ENCODE results near the gene RUNX3. TPM values are rescaled to one million over a fixed set of nuclear protein-coding genes. Genes with fewer than 3 reads are reported as not detected.

The RUNX3 gene
- total RNA-seq = 2.1 and 4.7 TPM in 2 replicates

DNA sequence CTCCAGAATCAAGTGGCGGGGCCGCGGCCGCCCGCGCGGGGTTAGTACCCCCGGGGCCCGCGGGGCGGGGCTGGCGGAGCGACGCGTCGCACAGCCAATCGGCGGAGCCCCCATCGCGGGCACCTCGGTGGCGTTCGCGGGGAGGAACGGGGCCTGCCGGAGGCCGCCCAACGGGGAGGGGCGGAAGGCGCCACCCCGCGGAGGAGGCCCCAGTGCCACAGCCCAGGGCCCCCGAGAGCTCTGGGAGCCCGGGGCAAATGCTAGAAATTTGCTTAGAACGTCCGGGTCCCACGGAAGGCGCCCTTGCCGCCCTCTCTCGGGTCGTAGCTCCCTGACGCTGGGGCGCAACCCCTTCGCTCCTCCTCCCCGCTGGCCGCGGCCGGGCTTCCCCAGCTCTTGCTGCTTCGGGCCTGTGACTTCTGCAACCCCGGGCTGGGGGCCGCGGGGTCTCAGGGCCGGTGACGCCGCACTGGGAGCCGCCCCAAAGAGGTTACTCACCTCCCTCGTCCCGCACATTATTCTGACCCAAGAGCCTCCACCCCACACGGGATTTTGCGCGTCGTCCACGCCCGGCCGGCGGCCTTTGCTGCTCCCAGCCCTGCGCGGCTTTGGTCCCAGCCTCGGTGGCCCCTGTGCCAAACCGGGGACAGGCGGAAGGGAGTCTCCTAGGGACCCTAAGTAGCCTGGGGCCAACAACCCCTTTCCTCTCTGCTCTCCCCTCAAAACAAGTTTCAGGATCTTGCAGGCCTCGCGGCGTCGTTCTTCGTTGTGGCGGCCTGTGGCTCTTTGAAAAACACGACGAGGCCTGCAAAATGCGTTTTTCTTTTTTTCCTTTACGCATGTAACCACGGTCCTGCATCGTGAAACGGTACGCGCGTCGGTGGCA lies at the start of gene RUNX3:
TSS of gene RUNX3 (minus strand) at position 17 of the 886 bp plus-strand sequence. CDS start 408 bp downstream, outside the sequence.

Other genes with a start within 250 kb of the RUNX3 start
- 241 and 282 TPM in 2 replicates for gene CLIC4, start 184.8 kb downstream of the RUNX3 start, total RNA-seq

Data from bronchus fibroblast of lung (primary cell).